Activated T-helper 17 cell treated with anti-CD3 and anti-CD28 coated beads, Interleukin-2, amount 50 U/mL, for 72 hours (primary cell): ENCODE data around the gene KLHL18. TPM values are rescaled to one million over a fixed set of nuclear protein-coding genes. Genes with fewer than 3 reads are reported as not detected.

ENCODE experiments used
- ATAC-seq: fragments of 150-1000 bp; cut with Tn5 transposase; replicated peaks from 2 replicates; pipeline ENCODE4 v1.10.0; 2021; ENCODE audit warnings: mild to moderate bottlenecking, moderate library complexity
- H3K27ac Mint-ChIP-seq: one replicate; pipeline ENCODE4 v1.8.0; 2022; ENCODE audit warnings: mixed read lengths
- H3K27me3 Mint-ChIP-seq: one replicate; pipeline ENCODE4 v1.8.0; 2022; ENCODE audit warnings: mixed read lengths
- H3K36me3 Mint-ChIP-seq: one replicate; pipeline ENCODE4 v1.8.0; 2022; ENCODE audit warnings: low read depth, mild to moderate bottlenecking, mixed read lengths
- H3K4me1 Mint-ChIP-seq: one replicate; pipeline ENCODE4 v1.8.0; 2022; ENCODE audit warnings: mixed read lengths
- H3K4me3 Mint-ChIP-seq: one replicate; pipeline ENCODE4 v1.8.0; 2022; ENCODE audit warnings: mild to moderate bottlenecking, mixed read lengths
- H3K9me3 Mint-ChIP-seq: one replicate; pipeline ENCODE4 v1.8.0; 2022; ENCODE audit warnings: mixed read lengths
- total RNA-seq, 2 donors: library from RNA; stranded (reverse); gene quantifications; one replicate each; pipeline ENCODE4 v1.2.3, GENCODE V29; 2022

The KLHL18 gene
- total RNA-seq, 2 donors from 2014 or later = 19.1 to 54.8 TPM

GRCh38 chr3:47261301-47261700, 21.4 kb upstream of the KLHL18 start:
- ATAC-seq = no peak
- Mint-ChIP-seq H3K4me1 (no peaks in the 10 kb centered on the region), H3K9me3 (no peaks in the 10 kb centered on the region), H3K27ac (no peak overlapping the region), H3K27me3 (no peaks in the 10 kb centered on the region), H3K36me3 (no peaks in the 10 kb centered on the region), H3K4me3 (no peak overlapping the region)

- ATAC-seq = no peak
- Mint-ChIP-seq H3K27ac (no peak overlapping the region), H3K27me3 (no peaks in the 10 kb centered on the region), H3K4me3 (no peak overlapping the region), H3K4me1 (no peaks in the 10 kb centered on the region), H3K9me3 (no peaks in the 10 kb centered on the region), H3K36me3 (no peaks in the 10 kb centered on the region)
Measured at GRCh38 chr3:47265008-47265407, 17.7 kb upstream of the KLHL18 start.

- Mint-ChIP-seq H3K4me1 (no peaks in the 10 kb centered on the region), H3K9me3 (no peaks in the 10 kb centered on the region), H3K4me3 (no peak overlapping the region), H3K27me3 (no peaks in the 10 kb centered on the region), H3K36me3 (no peaks in the 10 kb centered on the region), H3K27ac (no peak overlapping the region)
- no peak for ATAC-seq
Measured at GRCh38 chr3:47265725-47266428, 16.9 kb upstream of the KLHL18 start.

- Mint-ChIP-seq H3K27ac (no peak overlapping the region), H3K27me3 (no peaks in the 10 kb centered on the region), H3K4me1 (no peaks in the 10 kb centered on the region), H3K36me3 (no peaks in the 10 kb centered on the region), H3K4me3 (no peak overlapping the region), H3K9me3 (no peaks in the 10 kb centered on the region)
- ATAC-seq = peak; percentile 58
Measured at GRCh38 chr3:47266709-47267489, 15.8 kb upstream of the KLHL18 start.

GRCh38 chr3:47267490-47267824, 15.3 kb upstream of the KLHL18 start:
- Mint-ChIP-seq H3K27ac (no peak overlapping the region), H3K4me1 (no peaks in the 10 kb centered on the region), H3K36me3 (no peaks in the 10 kb centered on the region), H3K9me3 (no peaks in the 10 kb centered on the region), H3K4me3 (no peak overlapping the region), H3K27me3 (no peaks in the 10 kb centered on the region)
- ATAC-seq = no peak

- H3K27me3 Mint-ChIP-seq = no peaks in the 10 kb centered on the region
- no peaks in the 10 kb centered on the region for H3K36me3 Mint-ChIP-seq
- no peak for ATAC-seq
- no peaks in the 10 kb centered on the region for H3K9me3 Mint-ChIP-seq
- no peak overlapping the region for H3K4me3 Mint-ChIP-seq
- H3K4me1 Mint-ChIP-seq = no peaks in the 10 kb centered on the region
- H3K27ac Mint-ChIP-seq = no peak overlapping the region
Measured at GRCh38 chr3:47270526-47270925, 12.2 kb upstream of the KLHL18 start.

GRCh38 chr3:47273564-47273963, 9.2 kb upstream of the KLHL18 start:
- Mint-ChIP-seq H3K36me3 (no peaks in the 10 kb centered on the region), H3K27ac (no peak overlapping the region), H3K9me3 (no peaks in the 10 kb centered on the region), H3K4me3 (no peak overlapping the region), H3K27me3 (no peaks in the 10 kb centered on the region), H3K4me1 (no peaks in the 10 kb centered on the region)
- ATAC-seq = no peak

- Mint-ChIP-seq H3K27ac (no peak overlapping the region), H3K4me1 (no peaks in the 10 kb centered on the region), H3K36me3 (no peaks in the 10 kb centered on the region), H3K27me3 (no peaks in the 10 kb centered on the region), H3K9me3 (no peaks in the 10 kb centered on the region), H3K4me3 (no peak overlapping the region)
- ATAC-seq = no peak
Measured at GRCh38 chr3:47274652-47275051, 8.1 kb upstream of the KLHL18 start.

- ATAC-seq = no peak
- H3K4me1 Mint-ChIP-seq = no peaks in the 10 kb centered on the region
- no peaks in the 10 kb centered on the region for H3K27me3 Mint-ChIP-seq
- no peak overlapping the region for H3K4me3 Mint-ChIP-seq
- no peaks in the 10 kb centered on the region for H3K36me3 Mint-ChIP-seq
- H3K9me3 Mint-ChIP-seq = no peaks in the 10 kb centered on the region
- no peak overlapping the region for H3K27ac Mint-ChIP-seq
Measured at GRCh38 chr3:47276558-47276957, 6.2 kb upstream of the KLHL18 start.

GRCh38 chr3:47280519-47280918, 2.2 kb upstream of the KLHL18 start:
- H3K36me3 Mint-ChIP-seq = peaks cover 24% of the 10 kb centered on the region
- no peaks in the 10 kb centered on the region for H3K27me3 Mint-ChIP-seq
- no peak overlapping the region for H3K4me3 Mint-ChIP-seq
- H3K9me3 Mint-ChIP-seq = no peaks in the 10 kb centered on the region
- ATAC-seq = no peak
- peaks cover 8% of the 10 kb centered on the region for H3K4me1 Mint-ChIP-seq
- H3K27ac Mint-ChIP-seq = no peak overlapping the region

GRCh38 chr3:47283193-47283537, 421 bp downstream of the KLHL18 start:
- H3K4me3 Mint-ChIP-seq = peak overlapping the region; percentile 97
- peaks cover 13% of the 10 kb centered on the region for H3K4me1 Mint-ChIP-seq
- H3K27ac Mint-ChIP-seq = peak overlapping the region; percentile 98
- ATAC-seq = peak; percentile 4
- no peaks in the 10 kb centered on the region for H3K27me3 Mint-ChIP-seq
- H3K36me3 Mint-ChIP-seq = peaks cover 50% of the 10 kb centered on the region
- no peaks in the 10 kb centered on the region for H3K9me3 Mint-ChIP-seq

GRCh38 chr3:47283591-47284364, 1.0 kb downstream of the KLHL18 start:
- H3K4me1 Mint-ChIP-seq = peaks cover 13% of the 10 kb centered on the region
- no peaks in the 10 kb centered on the region for H3K27me3 Mint-ChIP-seq
- peak overlapping the region; percentile 98 for H3K27ac Mint-ChIP-seq
- peak; percentile 10 for ATAC-seq
- peaks cover 57% of the 10 kb centered on the region for H3K36me3 Mint-ChIP-seq
- H3K4me3 Mint-ChIP-seq = peak overlapping the region; percentile 97
- no peaks in the 10 kb centered on the region for H3K9me3 Mint-ChIP-seq

- Mint-ChIP-seq H3K27ac (no peak overlapping the region), H3K27me3 (no peaks in the 10 kb centered on the region), H3K4me1 (peaks cover 13% of the 10 kb centered on the region), H3K36me3 (peaks cover 67% of the 10 kb centered on the region), H3K4me3 (no peak overlapping the region), H3K9me3 (no peaks in the 10 kb centered on the region)
- no peak for ATAC-seq
Measured at GRCh38 chr3:47288966-47289910, 6.5 kb downstream of the KLHL18 start.

- no peak overlapping the region for H3K4me3 Mint-ChIP-seq
- H3K4me1 Mint-ChIP-seq = peaks cover 25% of the 10 kb centered on the region
- H3K27ac Mint-ChIP-seq = no peak overlapping the region
- H3K27me3 Mint-ChIP-seq = no peaks in the 10 kb centered on the region
- H3K9me3 Mint-ChIP-seq = no peaks in the 10 kb centered on the region
- ATAC-seq = no peak
- peaks cover 66% of the 10 kb centered on the region for H3K36me3 Mint-ChIP-seq
Measured at GRCh38 chr3:47291158-47291753, 8.5 kb downstream of the KLHL18 start.
